HUDEP-2 (cell line): ENCODE results near the gene PRXL2C.
"Not testable (repeated sequence)": the region's sequence is repeated elsewhere in the genome, so short reads cannot be mapped to it uniquely, and the experiment has no call there.

Source experiments
- DNase-seq, 76 experiments: peaks; one replicate each; lab custom pipeline; 2025; ENCODE audit not compliant: unreplicated experiment in 76 of 76; lab: John Stamatoyannopoulos, UW

The PRXL2C gene, protein sequence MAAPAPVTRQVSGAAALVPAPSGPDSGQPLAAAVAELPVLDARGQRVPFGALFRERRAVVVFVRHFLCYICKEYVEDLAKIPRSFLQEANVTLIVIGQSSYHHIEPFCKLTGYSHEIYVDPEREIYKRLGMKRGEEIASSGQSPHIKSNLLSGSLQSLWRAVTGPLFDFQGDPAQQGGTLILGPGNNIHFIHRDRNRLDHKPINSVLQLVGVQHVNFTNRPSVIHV

DNA sequence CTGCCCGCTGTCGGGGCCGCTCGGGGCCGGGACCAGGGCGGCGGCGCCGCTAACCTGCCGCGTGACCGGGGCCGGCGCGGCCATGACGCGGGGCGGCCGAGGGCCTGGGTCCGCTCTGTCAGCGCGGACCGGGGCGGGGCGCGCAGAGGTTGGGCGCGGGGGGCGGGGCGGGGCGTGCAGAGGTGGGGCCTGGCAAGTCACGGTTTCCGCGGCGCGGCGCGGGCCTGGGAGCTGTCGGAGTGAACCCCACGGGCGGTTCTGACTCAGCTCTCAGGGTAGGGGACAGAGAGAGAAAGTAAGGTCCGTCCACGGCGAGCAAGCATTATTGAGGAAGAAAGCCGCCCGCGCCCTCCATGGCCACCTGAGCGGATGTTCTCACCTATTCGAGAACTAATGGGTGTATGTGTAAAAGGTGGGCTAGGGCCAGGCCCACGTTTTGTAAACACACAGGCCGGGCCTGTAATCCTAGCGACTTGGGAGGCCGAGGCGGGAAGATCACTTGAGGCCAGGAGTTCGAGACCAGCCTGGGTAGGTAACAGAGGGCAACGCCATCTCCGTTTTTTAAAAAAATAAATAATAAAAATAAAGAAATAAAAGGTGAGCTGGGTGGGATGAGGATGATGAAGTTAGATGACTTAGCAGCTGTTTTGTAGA, at the start of gene PRXL2C:
Gene PRXL2C, minus strand, starts transcription at position 120 of the 654 bp plus-strand sequence. Its CDS starts 36 bp downstream, at position 84.
- DNase-seq: peak in 55 of 76 experiments; percentile 2 to 74 (median 49)

DNA sequence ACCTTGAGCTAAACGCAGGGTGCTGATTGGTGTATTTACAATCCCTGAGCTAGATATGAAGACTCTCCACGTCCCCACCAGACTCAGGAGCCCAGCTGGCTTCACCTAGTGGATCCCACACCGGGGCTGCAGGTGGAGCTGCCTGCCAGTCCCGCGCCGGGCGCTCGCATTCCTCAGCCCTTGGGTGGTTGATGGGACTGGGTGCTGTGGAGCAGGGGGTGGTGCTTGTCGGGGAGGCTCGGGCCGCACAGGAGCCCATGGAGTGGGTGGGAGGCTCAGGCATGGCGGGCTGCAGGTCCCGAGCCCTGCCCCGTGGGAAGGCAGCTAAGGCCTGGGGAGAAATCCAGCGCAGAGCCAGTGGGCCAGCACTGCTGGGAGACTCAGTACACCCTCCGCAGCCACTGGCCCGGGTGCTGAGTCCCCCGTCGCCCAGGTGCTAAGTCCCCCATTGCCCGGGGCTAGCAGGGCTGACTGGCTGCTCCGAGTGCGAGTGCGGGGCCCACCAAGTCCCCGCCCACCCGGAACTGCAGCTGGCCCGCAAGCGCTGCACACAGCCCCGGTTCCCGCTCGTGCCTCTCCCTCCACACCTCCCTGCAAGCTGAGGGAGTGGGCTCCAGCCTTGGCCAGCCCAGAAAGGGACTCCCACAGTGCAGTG, 45.7 kb upstream of the PRXL2C start:
- DNase-seq: not testable (repeated sequence)

DNA sequence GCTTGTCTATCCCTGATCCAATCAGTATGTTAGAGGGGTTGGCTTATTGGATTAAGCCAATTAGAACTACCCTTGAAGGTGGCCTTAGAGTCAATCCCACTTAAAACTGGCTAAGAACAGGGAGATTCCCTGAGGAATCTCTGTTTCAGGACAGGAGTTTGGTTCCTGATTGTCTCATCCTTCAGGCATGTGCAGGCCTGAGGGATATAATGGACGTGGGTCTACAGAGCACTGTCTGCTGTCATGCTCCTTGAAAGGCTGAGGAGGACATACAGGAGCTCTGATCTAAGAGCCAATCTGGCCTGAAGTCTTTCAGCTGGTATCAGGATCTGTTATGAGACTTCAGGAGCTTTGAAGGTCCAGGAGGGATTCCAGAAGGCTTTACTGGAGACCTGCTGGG, 36.2 kb upstream of the PRXL2C start:
- DNase-seq: no peak

DNA sequence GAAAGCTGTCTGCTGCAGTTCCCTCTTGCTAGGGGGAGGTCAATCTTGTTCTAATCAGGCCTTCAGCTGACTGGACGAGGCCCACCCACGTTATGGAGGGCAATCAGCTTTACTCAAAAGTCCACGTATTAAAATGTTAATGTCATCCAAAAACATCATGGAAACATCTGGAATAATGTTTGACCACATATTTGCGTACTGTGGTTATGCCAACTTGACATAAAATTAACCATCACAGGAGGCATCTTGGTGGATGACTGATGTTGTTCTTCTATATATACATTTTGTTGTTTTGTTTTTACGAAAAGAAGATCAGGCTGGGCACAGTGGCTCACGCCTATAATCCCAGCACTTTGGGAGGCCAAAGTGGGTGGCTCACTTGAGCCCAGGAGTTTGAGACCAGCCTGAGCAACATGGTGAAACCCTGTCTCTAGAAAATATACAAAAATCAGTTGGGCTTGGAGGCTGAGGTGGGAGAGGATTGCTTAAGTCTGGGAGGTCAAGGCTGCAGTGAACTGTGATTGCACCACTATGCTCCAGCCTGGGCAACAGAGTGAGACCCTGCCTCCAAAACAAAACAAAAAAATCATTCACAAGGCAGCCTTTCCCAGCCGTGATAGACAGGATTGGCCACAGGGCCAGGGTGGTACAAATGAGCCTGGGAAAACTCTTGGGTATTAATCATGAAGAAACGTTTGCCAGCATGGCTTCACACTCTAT, 33.8 kb upstream of the PRXL2C start:
- no peak for DNase-seq

DNA sequence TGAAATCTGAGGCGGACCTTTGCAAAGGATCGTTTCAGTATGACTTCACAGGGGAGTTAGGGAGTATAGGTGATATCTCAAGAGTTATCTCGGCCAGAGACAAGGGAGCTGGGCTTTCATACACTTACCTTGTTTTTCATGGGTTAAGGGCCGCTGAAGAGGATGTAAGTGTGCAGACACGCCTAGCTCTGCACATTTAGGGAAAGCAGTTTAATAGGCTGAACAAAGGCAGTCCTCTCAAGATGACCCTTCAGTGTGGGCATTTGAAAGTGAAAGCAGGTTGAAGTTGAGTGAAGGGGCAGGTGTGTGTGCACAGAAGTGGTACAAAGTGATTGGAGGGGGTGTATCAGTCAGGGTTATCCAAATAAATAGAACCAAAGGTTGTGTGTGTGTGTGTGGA, 33.1 kb upstream of the PRXL2C start:
- DNase-seq: no peak

DNA sequence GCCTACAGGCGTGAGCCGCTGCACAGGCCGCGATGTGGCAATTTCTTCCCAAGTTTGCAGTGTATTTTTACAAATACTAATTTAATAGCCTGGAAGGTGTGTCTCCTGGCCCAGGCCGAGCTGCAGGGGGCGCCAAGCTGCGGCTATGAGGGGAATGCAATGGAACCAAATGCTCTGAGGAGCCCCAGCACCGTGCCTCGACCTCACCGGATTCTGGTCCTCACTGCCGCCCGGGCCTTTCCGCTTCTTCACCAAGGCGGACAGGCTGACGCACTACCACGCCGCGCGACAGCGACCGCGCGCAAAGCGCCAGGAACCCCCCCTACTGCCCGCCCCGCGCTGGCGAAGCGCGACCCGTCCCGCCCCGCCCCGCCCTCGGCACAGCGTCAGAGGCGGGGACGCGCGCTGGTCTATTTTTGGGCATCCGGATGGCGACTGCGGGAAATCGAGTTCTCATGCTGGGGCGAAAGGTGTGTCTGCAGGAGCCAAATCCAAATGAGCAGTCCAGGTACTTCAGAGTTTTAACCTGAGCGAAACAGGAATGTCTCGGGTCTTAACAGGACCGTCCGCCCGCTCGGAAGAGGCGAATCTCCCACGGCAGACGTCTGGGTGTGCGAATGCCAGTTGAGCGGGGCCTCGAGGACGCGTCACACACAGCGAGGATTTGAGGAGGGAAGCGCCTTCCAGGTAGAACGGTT, 31.7 kb upstream of the PRXL2C start:
- DNase-seq: no peak

DNA sequence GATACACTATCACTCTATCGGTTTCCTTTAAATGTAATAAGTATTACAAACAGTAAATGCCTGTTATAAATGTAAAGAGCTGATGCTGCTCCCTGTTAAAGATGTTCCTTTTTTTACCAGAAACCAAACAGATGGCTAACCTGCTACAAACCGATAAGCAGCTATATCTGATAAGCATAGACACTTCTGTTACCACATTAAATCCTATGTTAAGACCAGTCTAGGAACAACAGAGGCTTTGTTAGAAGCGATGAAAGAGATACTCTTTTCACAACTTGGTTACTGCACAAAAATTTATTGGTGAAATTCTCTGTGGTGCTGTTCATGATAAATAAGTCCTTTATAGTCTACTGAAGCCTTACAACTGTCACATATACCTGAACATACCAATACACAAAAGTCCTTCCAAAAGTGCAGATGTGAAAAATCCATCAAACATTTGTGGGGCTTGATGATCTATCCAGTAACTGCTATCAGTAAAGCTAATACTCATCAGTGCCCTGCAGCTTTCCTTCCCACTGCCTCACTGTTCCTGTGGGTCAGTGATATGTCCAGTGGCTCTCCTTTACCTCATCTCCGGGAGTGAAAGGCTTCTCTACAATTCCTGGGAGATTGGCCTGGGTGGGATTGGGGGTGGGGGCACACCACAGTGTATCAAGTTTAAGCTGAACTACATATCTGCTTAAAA, 25.8 kb upstream of the PRXL2C start:
- peak in 57 of 76 experiments; percentile 4 to 90 (median 52) for DNase-seq

DNA sequence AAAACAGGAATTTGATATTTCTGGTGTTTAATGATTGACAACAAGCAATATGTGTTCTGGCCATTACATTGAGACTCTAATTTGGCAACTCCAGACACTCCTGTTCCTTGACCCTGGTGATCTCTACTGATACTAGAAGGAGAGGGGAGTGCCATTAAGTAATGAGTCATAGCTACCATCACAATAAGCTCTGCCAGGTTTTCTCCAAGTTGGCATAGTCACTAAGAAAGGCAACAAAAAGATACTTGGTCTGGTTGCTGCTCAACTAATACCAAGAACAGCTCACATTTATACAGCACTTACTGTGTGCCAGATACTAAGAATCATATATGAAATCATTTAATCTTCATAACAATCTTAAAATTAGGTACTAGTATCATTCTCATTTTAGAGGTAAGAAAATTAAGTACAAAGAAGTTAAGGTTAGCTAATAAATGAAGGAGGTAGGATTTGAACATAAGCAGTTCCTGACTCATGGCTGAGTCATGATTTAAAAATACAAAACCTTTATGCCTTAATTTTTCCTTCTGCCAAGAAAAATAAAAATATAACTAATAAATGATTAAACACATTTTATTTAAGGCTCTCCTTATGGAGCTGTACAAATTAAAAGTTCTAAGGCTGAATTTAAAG, 19.9 kb upstream of the PRXL2C start:
- DNase-seq: peak in 40 of 76 experiments; percentile 5 to 82 (median 46)

DNA sequence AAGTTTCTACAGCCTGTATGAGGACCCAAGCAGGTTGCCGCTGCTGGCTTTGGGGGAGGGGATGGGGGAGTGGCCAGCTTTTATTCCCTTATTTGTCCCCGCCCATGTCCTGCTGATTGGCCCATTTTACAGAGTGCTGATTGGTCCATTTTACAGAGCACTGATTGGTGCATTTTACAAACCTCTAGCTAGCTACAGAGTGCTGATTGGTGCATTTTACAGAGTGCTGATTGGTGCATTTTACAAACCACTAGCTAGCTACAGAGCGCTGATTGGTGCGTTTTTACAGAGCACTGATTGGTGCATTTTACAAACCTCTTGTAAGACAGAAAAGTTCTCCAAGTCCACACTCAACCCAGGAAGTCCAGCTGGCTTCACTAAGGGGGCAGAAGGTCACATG, 18.7 kb upstream of the PRXL2C start:
- not testable (repeated sequence) for DNase-seq

DNA sequence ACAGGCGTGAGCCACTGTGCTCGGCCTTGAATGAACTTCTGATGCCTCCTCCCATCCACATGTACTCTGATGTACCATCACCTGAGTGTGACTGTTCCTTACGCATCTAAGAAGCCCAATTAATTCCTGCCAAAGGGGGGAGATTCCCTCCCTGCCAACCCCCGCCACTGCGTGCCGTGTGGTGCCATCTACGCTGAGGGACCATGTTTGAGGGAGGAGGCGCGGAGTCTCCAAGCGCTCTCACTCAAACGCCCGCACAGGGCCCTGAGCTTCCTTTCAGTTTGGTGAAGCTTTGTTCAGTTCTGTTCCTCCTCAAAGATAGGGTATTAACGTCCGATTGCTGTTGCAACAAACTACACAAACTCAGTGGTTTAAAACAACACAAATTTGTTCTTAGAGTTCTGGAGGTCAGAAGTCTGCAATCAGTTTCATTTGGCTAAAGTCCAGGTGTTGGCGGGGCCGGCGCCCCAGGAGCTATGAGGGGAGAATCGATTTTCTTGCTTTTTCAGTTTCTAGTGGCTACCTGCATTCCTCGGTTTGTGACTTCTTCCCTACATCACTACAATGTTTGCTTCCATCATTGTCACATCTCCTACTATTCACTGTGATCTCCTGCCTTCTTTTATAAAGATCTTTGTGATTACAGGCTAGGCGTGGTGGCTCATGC, 13.9 kb upstream of the PRXL2C start:
- DNase-seq: no peak

DNA sequence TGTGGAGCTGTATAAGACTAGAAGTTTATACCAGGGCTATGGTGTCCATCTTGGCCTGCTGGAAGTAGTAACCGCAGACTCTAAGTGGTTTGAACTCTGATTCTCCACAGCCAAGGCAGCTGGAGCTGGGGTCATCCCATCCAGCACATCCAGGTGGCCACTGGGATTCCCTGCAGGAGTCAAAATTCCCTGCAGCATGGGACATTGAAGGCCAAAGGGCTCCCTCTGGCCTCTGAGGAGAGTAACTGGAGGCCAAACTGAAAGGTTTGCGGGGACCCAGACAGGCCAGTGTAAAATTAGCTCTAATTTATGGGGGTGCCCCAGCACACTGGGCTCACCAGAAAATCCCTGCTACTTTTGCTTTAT, 12.2 kb upstream of the PRXL2C start:
- DNase-seq: no peak

DNA sequence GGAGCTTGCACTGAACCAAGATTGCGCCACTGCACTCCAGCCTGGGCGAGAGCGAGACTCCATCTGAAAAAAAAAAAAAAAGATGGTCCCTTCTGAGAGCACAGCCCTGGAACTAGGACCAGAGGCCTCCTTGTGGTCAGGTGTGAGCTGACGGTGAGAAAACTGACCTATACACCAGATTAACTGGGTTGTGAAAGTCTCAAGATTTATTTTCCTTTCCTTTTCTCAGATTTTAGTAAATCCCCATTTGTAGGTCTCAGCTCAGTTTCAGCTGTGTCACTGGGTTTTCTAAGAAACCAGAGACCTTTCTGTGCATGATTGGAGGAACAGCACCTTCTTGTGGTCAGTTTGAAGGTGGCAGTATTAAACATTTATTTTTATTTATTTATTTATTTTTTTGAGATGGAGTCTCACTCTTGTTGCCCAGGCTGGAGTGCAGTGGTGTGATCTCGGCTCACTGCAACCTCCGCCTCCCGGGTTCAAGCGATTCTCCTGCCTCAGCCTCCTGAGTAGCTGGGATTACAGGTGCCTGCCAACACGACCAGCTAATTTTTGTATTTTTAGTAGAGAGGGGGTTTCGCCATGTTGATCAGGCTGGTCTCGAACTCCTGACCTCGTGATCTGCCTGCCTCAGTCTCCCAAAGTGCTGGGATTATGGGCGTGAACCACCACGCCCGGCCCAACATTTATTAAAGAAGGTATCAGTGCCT, 11.7 kb upstream of the PRXL2C start:
- peak in 25 of 76 experiments; percentile 2 to 55 (median 23) for DNase-seq

DNA sequence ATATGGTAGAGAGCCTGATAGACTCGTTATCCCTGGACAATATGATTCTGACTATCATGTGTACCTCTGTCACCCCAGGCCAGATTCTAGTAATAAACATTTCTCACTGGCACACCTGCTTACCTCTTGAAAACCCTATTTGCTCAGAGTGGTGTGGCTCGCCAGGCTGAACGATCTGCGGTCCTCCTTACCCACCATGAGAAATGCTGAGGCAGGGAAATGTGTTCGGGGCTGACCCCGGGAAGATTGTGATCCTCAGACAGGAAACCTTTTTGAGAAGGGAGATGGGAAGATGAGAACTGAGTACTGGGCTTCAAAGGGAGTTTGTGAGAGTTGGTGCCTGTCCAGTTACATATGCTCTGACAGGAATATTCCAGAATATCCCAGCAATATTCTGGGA, 10.7 kb upstream of the PRXL2C start:
- DNase-seq: no peak

DNA sequence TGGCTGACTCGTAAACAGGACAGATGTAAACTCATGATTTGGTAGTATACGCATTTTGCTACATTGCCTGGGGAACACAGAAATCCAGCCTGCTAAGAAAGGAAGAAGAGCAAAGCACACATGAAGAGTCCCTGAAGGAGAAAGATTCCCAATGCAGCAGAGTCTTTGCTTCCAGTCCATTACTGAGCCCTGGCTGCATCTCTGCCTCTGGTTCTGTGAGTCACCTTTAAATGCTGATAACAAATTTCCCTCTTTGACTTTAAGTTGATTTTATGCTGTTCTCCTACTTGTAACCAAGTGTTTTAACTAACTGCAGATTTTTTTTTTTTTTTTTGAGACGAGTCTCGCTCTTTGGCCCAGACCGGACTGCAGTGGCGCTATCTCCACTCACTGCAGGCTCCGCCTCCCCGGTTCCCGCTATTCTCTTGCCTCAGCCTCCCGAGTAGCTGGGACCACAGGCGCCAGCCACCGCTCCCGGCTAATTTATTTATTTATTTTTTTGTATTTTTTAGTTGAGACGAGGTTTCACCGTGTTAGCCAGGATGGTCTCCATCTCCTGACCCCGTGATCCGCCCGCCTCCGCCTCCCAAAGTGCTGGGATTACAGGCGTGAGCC, 8.5 kb upstream of the PRXL2C start:
- no peak for DNase-seq

DNA sequence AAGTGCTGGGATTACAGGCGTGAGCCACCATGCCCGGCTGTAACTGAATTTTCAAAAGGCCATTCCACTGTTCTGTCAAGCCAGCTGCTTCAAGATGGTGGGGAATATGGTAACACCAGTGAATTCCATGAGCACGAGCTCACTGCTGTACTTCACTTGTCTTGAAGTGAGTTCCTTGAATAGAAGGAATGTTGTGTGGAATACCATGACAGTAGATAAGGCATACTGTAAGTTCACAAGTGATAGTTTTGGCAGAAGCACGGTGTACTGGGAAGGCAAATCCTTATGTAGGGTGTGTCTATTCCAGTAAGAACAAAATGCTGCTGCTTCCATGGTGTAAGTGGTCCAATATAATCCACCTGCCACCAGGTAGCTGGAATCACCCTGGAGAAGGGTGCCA, 6.6 kb upstream of the PRXL2C start:
- no peak for DNase-seq

DNA sequence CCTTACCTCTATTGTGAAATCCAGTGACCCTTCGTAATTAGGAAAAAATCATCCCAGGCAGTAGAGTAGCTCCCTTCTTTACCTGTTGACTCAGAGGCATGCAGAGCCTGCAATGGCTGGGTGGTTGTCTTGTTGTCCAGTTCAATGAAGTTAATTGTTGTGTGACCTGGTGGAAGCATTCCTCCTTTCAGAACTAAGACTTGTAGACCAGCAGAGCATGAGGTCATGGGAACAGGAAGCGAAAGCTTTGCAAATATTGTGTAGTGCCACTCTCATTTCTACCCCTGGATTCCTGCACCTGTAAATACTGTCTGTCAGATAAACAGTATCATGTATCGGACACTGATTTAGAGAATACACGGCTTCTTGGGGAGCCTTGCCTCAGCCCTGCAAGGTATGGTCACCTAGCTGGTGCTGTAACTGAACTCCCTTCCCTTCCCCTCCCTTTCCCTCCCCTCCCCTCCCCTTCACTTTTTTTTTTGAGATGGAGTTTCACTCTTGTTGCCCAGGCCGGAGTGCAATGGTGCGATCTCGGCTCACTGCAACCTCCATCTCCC, 5.7 kb upstream of the PRXL2C start:
- DNase-seq: no peak

DNA sequence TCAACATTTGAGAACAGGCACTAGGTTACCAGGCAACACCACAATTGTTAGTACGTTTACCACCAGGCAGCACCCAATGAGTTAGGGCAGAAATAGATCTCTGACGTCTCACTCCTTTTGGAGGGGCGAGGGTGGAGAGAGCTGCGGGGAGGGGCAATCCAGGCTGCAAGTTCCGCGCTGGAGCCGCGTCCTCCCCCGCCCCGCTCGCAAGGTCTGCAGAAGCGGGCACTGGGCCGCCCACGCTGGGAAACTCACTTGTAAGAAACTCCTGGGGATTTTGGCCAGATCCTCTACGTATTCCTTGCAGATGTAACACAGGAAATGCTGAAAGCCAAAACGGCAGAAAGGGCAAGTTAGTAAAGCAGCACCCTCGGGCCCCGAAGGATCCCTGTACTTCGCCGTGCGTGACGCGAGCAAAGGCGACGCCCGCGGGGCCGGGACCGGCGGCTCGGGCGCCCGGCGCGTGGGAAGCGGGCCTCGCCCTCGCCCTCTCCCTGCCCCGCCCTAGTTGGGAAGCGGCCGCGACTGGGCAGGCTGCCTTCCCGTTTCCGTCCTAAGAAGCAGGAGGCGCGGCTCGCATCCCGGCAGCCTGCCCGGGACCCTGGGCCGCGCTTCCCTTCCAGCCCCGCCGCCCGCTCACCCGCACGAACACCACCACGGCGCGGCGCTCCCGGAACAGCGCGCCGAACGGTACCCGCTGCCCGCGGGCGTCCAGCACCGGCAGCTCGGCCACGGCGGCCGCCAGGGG, 493 bp downstream of the PRXL2C start:
- DNase-seq: peak in 56 of 76 experiments; percentile 6 to 64 (median 45)
